Bronchial epithelial cell (primary cell): ENCODE data around the gene SLC6A6. TPM values are rescaled to one million over a fixed set of nuclear protein-coding genes. Genes with fewer than 3 reads are reported as not detected.

Experiments
- DNase-seq: peaks from one replicate; pipeline ENCODE4 v3.0.0-alpha.2; 2010; ENCODE audit warnings: low read depth
- FAIRE-seq: peaks from 2 replicates; lab custom pipeline; 2011; peaks lifted over from hg19 to GRCh38; lab: Jason Lieb, UNC
- H3K27me3 ChIP-seq: 2 replicates; pipeline ENCODE4 v1.5.1; 2011; ENCODE audit warnings: low read length; ENCODE audit not compliant: control insufficient read depth, insufficient read depth
- H3K36me3 ChIP-seq: 2 replicates; pipeline ENCODE4 v1.5.1; 2011; ENCODE audit warnings: low read length; ENCODE audit not compliant: control insufficient read depth, insufficient read depth
- H3K4me3 ChIP-seq: 2 replicates; pipeline ENCODE4 v1.5.1; 2011; ENCODE audit warnings: mild to moderate bottlenecking, low read depth, low read length, control low read depth
- CTCF ChIP-seq: IDR thresholded peaks from 2 replicates; pipeline ENCODE4 v1.5.1; 2011; ENCODE audit warnings: mild to moderate bottlenecking, moderate library complexity, low read length, control low read depth, inconsistent platforms; ENCODE audit not compliant: insufficient read depth, severe bottlenecking
- total RNA-seq: library from RNA; depleted of rRNA; stranded (reverse); fragments of >200 nt; gene quantifications from 2 replicates; pipeline ENCODE4 v1.2.1, GENCODE V29; 2014

The SLC6A6 gene
- total RNA-seq, result 4.6 and 13.2 TPM in 2 replicates

- no peak for FAIRE-seq
Measured at GRCh38 chr3:14402304-14402811, at the start of gene SLC6A6. TSS of gene SLC6A6 (plus strand) at chr3:14402606. CDS start at chr3:14443635, 41,029 bp downstream.

GRCh38 chr3:14353502-14353901 lies 48.9 kb upstream of the SLC6A6 start:
- H3K27me3 ChIP-seq, result peaks cover 2% of the 10 kb centered on the region
- H3K36me3 ChIP-seq, result no peaks in the 10 kb centered on the region
- TF ChIP-seq CTCF, result no peak
- DNase-seq (no peak), FAIRE-seq (no peak)
- H3K4me3 ChIP-seq, result no peak overlapping the region

More at GRCh38 chr3:14402304-14402811, at the start of gene SLC6A6:
- DNase-seq, result peak; percentile 84
- H3K27me3 ChIP-seq, result no peaks in the 10 kb centered on the region
- H3K4me3 ChIP-seq, result peak within 1 kb of the TSS; percentile 54
- H3K36me3 ChIP-seq, result no peaks in the 10 kb centered on the region
- peak; percentile 72 for TF ChIP-seq CTCF

- TF ChIP-seq CTCF, result no peak
- no peaks in the 10 kb centered on the region for H3K36me3 ChIP-seq
- FAIRE-seq, result no peak
- no peak overlapping the region for H3K4me3 ChIP-seq
- peaks cover 4% of the 10 kb centered on the region for H3K27me3 ChIP-seq
- no peak for DNase-seq
Measured at GRCh38 chr3:14357463-14357862, 44.9 kb upstream of the SLC6A6 start.

- no peak for FAIRE-seq
- peak; percentile 14 for TF ChIP-seq CTCF
- Histone ChIP-seq H3K27me3 (peaks cover 4% of the 10 kb centered on the region), H3K4me3 (no peak overlapping the region), H3K36me3 (no peaks in the 10 kb centered on the region)
- no peak for DNase-seq
Measured at GRCh38 chr3:14358426-14359211, 43.8 kb upstream of the SLC6A6 start.

- no peak for TF ChIP-seq CTCF
- FAIRE-seq (no peak), DNase-seq (no peak)
- Histone ChIP-seq H3K4me3 (no peak overlapping the region), H3K36me3 (no peaks in the 10 kb centered on the region), H3K27me3 (peaks cover 2% of the 10 kb centered on the region)
Measured at GRCh38 chr3:14359348-14359747, 43.1 kb upstream of the SLC6A6 start.
